Measurements from ENCODE around the gene LMNTD2.

Gene LMNTD2

DNA sequence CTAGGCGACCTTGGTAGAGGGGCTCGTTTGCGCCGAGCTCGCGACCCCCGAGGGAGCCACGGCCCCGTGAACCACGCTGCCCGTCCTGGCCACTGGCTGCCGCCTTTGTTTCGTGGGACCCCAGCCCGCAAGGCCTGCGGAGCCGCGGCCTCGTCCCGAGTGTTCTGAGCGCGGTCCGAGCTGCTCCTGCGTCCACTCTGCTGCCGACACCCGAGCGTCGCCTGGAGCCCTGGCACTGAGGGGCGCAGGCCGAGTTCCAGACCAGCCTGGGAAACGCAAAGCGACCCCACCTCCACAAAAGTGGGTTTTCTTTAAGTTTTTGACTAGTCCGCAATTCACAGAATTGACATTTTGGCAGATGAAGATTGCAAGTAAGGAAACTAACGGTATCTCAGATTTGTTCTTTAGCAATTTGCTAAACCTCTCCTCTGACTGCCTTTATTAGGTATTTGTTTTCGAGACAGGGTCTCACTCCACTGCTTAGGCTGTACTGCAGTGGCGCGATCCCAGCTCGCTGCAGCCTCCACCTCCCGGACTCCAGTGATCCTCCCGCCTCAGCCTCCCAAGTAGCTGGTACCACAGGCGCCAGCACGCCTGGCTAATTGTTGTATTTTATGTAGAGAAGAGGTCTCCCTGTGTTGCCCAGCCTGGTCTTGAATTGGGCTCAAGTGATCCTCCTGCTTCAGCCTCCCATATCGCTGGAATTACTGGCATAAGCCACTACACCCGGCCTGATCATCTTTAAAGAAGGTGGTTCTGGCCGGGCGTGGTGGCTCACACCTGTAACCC, 52.6 kb downstream of the LMNTD2 start:
- Mint-ChIP-seq H3K27ac (ENCODE audit: low read depth) (peak overlapping the region; percentile 98), H3K4me3 (peak overlapping the region; percentile 97), H3K9me3 (no peaks in the 10 kb centered on the region), H3K36me3 (ENCODE audit: insufficient read depth) (peaks cover 25% of the 10 kb centered on the region), H3K4me1 (peaks cover 9% of the 10 kb centered on the region), H3K27me3 (no peaks in the 10 kb centered on the region)
- DNase-seq (ENCODE audit: low spot score in 2 of 2), result no peak
- ATAC-seq (replicated peaks; ENCODE audit: extremely low read depth, poor library complexity, severe bottlenecking), result no peak

DNA sequence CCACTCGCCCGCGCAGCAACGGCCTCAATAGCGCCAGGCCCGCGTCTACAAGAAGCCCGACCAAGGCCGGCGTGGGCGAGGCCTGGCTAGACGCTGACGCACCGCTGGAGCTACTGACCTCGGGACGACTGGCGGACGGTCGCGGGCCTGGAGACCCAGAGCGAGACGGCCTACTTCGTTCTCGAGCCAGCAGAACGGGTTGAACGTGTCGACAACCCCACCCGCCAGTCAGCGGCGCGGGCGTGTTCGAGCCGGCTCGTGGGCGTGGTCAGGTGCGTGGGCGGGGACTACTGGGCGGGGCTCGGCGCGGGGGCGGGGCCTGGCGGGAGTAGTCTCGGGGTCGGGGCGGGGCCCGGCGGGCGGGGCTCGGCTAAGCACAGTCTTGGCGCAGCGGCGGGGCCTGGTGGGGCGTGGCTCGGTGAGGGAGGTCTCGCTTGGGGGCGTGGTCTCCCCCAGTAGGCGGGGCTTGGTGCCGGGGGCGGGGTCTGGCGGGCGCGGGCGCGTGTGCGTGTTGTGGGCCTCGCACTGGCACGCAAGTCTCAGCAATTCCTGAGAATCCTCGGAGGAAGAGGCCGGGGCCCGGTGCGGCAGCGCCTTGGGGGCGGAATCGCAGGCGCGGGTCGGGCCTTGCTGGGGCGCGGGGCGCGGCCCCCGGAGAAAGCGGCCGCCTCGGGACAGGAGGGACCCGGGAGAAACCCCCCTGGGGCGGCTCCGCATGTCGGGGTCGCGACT, 53.4 kb downstream of the LMNTD2 start, which contains the start of gene RNH1:
Gene RNH1, minus strand, starts transcription at position 248 of the 732 bp plus-strand sequence. CDS start 5,080 bp downstream, outside the sequence.
- Mint-ChIP-seq H3K4me3 (peak within 1 kb of the TSS; percentile 97), H3K27me3 (no peaks in the 10 kb centered on the region), H3K9me3 (no peaks in the 10 kb centered on the region), H3K36me3 (ENCODE audit: insufficient read depth) (peaks cover 27% of the 10 kb centered on the region), H3K27ac (ENCODE audit: low read depth) (peak within 1 kb of the TSS; percentile 98), H3K4me1 (peaks cover 9% of the 10 kb centered on the region)
- DNase-seq (ENCODE audit: low spot score in 2 of 2) (peak; percentile 94 to 96), ATAC-seq (replicated peaks; ENCODE audit: extremely low read depth, poor library complexity, severe bottlenecking) (peak; percentile 66)

- peak; percentile 82 for ATAC-seq (replicated peaks; ENCODE audit: extremely low read depth, poor library complexity, severe bottlenecking)
- H3K27me3 Mint-ChIP-seq, result no peaks in the 10 kb centered on the region
- peak overlapping the region; percentile 97 for H3K4me3 Mint-ChIP-seq
- H3K27ac Mint-ChIP-seq (ENCODE audit: low read depth), result peak overlapping the region; percentile 98
- no peaks in the 10 kb centered on the region for H3K9me3 Mint-ChIP-seq
- H3K4me1 Mint-ChIP-seq, result peaks cover 9% of the 10 kb centered on the region
- DNase-seq (ENCODE audit: low spot score in 2 of 2), result peak; percentile 91 to 93
- peaks cover 24% of the 10 kb centered on the region for H3K36me3 Mint-ChIP-seq (ENCODE audit: insufficient read depth)
These were observed 54.1 kb downstream of the LMNTD2 start for GRCh38 chr11:506238-506994.

GRCh38 chr11:504994-505344, 55.6 kb downstream of the LMNTD2 start:
- ATAC-seq (replicated peaks; ENCODE audit: extremely low read depth, poor library complexity, severe bottlenecking) (no peak), DNase-seq (ENCODE audit: low spot score in 2 of 2) (no peak)
- Mint-ChIP-seq H3K9me3 (no peaks in the 10 kb centered on the region), H3K27ac (ENCODE audit: low read depth) (peak overlapping the region; percentile 98), H3K27me3 (no peaks in the 10 kb centered on the region), H3K4me1 (peaks cover 9% of the 10 kb centered on the region), H3K4me3 (peak overlapping the region; percentile 29), H3K36me3 (ENCODE audit: insufficient read depth) (peaks cover 22% of the 10 kb centered on the region)
